T47D (cell line): ENCODE results near the gene PTPN7.
A peak's percentile ranks its signal among the peaks of the same experiment; 100 is the strongest.
"Not testable (repeated sequence)": the region's sequence is repeated elsewhere in the genome, so short reads cannot be mapped to it uniquely, and the experiment has no call there.

Experiments
- DNase-seq, 2 experiments: peaks; one replicate each; pipeline versions ENCODE4 v3.0.0 to v3.0.0-alpha.2; 2011 to 2012; ENCODE audit warnings: low read depth in 1 of 2, low spot score in 1 of 2
- JUND ChIP-seq: IDR thresholded peaks from 2 replicates; pipeline ENCODE4 v1.6.1; 2012; ENCODE audit warnings: low read depth
- in situ Hi-C: cut with HindIII; loops from 2 replicates; pipeline ENCODE4 v1.10.0; 2016; ENCODE audit warnings: low sequenced_read_pairs, low pct_unique_long_range_greater_than_20kb

PTPN7 gene

GRCh38 chr1:202150602-202151001 is 9.8 kb downstream of the PTPN7 start:
- DNase-seq = no peak
- in situ Hi-C loops = no loop called here
- TF ChIP-seq JUND = no peak

GRCh38 chr1:202150187-202150586 is 10.2 kb downstream of the PTPN7 start:
- in situ Hi-C loops = no loop called here
- no peak for TF ChIP-seq JUND
- DNase-seq = no peak

- no peak for DNase-seq
- in situ Hi-C loops = no loop called here
- no peak for TF ChIP-seq JUND
Observed at GRCh38 chr1:202149566-202149965, 10.8 kb downstream of the PTPN7 start.

- TF ChIP-seq JUND = no peak
- in situ Hi-C loops = no loop called here
- no peak for DNase-seq
Observed at GRCh38 chr1:202148391-202148790, 12.0 kb downstream of the PTPN7 start.

- DNase-seq = no peak
- in situ Hi-C loops = no loop called here
- TF ChIP-seq JUND = no peak
Observed at GRCh38 chr1:202146993-202147392, 13.4 kb downstream of the PTPN7 start.

- in situ Hi-C loops = no loop called here
- no peak for TF ChIP-seq JUND
- DNase-seq = no peak
Observed at GRCh38 chr1:202146279-202146678, 14.1 kb downstream of the PTPN7 start.

- in situ Hi-C loops, DNase-seq: not testable (repeated sequence)
Observed at GRCh38 chr1:202145744-202146140, 14.7 kb downstream of the PTPN7 start.

GRCh38 chr1:202145068-202145743 is 15.2 kb downstream of the PTPN7 start:
- in situ Hi-C loops = no loop called here
- peak in 1 of 2 experiments; percentile 57 for DNase-seq
- TF ChIP-seq JUND = no peak

GRCh38 chr1:202144402-202145067 is 15.9 kb downstream of the PTPN7 start, which contains the start of gene ARL8A:
ARL8A (minus strand) TSS chr1:202144737; CDS start chr1:202144572, 165 bp downstream.
- TF ChIP-seq JUND = no peak
- in situ Hi-C loops = no loop called here
- DNase-seq = peak; percentile 71 to 90

- DNase-seq = no peak
- in situ Hi-C loops = no loop called here
- TF ChIP-seq JUND = no peak
Observed at GRCh38 chr1:202143768-202144401, 16.5 kb downstream of the PTPN7 start.

GRCh38 chr1:202143011-202143767 is 17.2 kb downstream of the PTPN7 start:
- TF ChIP-seq JUND = no peak
- in situ Hi-C loops = no loop called here
- DNase-seq = no peak

GRCh38 chr1:202141468-202141867 is 18.9 kb downstream of the PTPN7 start:
- DNase-seq, in situ Hi-C loops: not testable (repeated sequence)

GRCh38 chr1:202140833-202141232 is 19.6 kb downstream of the PTPN7 start:
- in situ Hi-C loops = no loop called here
- no peak for TF ChIP-seq JUND
- DNase-seq = no peak
